ENCODE data around the gene PTPRA.
A peak's percentile ranks its signal among the peaks of the same experiment; 100 is the strongest.
"Not testable (repeated sequence)": the region's sequence is repeated elsewhere in the genome, so short reads cannot be mapped to it uniquely, and the experiment has no call there.

Gene PTPRA, protein sequence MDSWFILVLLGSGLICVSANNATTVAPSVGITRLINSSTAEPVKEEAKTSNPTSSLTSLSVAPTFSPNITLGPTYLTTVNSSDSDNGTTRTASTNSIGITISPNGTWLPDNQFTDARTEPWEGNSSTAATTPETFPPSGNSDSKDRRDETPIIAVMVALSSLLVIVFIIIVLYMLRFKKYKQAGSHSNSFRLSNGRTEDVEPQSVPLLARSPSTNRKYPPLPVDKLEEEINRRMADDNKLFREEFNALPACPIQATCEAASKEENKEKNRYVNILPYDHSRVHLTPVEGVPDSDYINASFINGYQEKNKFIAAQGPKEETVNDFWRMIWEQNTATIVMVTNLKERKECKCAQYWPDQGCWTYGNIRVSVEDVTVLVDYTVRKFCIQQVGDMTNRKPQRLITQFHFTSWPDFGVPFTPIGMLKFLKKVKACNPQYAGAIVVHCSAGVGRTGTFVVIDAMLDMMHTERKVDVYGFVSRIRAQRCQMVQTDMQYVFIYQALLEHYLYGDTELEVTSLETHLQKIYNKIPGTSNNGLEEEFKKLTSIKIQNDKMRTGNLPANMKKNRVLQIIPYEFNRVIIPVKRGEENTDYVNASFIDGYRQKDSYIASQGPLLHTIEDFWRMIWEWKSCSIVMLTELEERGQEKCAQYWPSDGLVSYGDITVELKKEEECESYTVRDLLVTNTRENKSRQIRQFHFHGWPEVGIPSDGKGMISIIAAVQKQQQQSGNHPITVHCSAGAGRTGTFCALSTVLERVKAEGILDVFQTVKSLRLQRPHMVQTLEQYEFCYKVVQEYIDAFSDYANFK

GRCh38 chr20:2873010-2873746 is at the start of gene PTPRA:
TSS of gene PTPRA (plus strand) at chr20:2873481. CDS start at chr20:2964278, 90,797 bp downstream.
- DNase-seq = peak; percentile 88

- DNase-seq = no peak
These were observed 47.5 kb upstream of the PTPRA start for GRCh38 chr20:2825761-2826160.

- no peak for DNase-seq
These were observed 46.6 kb upstream of the PTPRA start for GRCh38 chr20:2826655-2827054.

DNA sequence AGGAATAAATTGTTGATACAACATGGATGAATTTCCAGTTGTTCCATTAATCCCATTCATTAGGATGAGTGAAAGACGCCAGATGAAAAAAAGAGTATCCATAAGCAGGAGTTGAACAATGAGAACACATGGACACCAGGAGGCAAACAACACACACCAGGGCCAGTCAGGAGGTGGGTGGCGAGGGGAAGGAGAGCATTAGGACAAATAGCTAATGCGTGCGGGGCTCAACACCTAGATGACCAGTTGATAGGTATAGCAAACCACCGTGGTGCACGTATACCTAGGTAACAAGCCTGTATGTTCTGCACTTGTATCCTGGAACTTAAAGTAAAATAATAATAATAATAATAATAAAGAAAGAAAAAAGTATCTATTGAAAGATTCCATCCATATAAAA is 43.9 kb upstream of the PTPRA start:
- no peak for DNase-seq

- DNase-seq = not testable (repeated sequence)
These were observed 42.1 kb upstream of the PTPRA start for GRCh38 chr20:2831206-2831605.

GRCh38 chr20:2833761-2834160 is 39.5 kb upstream of the PTPRA start:
- DNase-seq = no peak

DNA sequence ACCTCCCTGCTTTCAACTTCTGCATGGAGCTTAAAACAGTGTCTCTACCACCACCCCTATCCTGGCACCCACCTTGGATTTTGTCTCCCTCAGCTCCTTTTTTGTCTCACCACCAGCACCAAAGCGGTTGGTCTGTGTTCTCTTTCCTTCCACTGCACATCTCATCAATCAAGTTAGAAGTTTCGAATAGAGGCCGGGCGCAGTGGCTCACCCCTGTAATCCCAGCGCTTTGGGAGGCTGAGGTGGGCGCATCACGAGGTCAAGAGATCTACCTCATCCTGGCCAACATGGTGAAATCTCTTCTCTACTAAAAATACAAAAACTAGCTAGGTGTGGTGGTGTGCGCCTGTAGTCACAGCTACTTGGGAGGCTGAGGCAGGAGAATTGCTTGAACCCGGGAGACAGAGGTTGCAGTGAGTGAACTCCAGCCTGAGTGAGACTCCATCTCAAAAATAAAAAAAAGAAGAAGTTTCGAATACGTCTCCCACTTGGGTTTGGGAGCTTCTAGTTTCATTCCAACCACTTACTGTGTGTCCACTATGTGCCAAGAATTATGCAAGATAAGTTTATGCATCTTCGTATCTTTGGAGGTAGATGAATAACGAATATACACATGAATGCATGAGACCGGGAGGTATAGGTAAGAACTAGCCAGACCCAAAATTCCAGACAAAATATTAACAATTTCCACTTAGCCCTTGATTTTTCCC is 38.7 kb upstream of the PTPRA start:
- DNase-seq = no peak

GRCh38 chr20:2835331-2835796 is 37.9 kb upstream of the PTPRA start:
- no peak for DNase-seq

- no peak for DNase-seq
These were observed 37.2 kb upstream of the PTPRA start for GRCh38 chr20:2836035-2836434.

GRCh38 chr20:2837221-2837960 is 35.9 kb upstream of the PTPRA start:
- DNase-seq = no peak

- DNase-seq = no peak
These were observed 35.0 kb upstream of the PTPRA start for GRCh38 chr20:2838170-2838797.

DNA sequence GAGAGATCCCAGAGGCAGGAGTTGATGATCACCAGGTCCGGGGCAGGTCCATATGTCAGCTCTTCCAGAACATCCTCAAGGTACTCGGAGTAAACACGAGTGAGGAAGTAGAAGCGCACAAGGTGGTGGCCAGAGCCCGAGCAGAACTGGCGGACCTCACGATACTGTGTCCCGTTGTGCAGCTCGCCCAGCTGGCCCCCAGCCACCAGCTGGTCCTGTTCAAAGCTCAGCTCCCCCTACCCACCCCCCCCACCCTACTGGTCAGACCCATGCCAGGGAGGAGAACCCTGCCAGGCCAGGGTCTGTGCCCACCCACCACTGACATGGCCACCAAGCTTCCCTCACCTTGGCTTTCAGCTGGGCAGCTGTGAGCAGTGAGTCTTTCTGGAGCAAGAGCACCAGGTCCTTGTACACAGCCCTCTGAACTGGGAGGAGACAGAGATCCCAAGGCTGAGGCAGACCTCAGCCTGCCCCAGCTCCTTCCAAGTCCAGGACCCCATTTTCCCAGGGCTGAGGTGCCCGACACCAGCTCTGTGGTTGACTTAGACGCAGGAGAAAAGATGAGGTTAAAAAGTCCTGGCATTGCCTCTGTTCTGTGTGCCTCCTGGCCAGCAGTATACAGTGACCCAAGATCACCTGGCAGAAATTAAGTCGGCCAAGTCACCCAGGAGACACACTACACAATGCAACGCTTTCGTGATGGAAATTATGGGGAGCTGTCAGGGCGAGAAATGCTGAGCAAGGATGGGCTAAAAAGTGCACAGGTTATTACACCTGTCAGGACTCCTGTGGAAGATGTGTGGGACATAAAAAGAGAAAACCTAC is 34.2 kb upstream of the PTPRA start:
- DNase-seq = no peak

- no peak for DNase-seq
These were observed 33.5 kb upstream of the PTPRA start for GRCh38 chr20:2839732-2840137.

- peak; percentile 100 for DNase-seq
These were observed 32.9 kb upstream of the PTPRA start, which contains the start of the genes PCED1A and VPS16 for GRCh38 chr20:2840138-2840966. TSS of gene PCED1A (minus strand) at chr20:2840655. CDS start at chr20:2839912, 743 bp downstream. TSS of gene VPS16 (plus strand) at chr20:2840745. CDS start at chr20:2840775, 30 bp downstream.

DNA sequence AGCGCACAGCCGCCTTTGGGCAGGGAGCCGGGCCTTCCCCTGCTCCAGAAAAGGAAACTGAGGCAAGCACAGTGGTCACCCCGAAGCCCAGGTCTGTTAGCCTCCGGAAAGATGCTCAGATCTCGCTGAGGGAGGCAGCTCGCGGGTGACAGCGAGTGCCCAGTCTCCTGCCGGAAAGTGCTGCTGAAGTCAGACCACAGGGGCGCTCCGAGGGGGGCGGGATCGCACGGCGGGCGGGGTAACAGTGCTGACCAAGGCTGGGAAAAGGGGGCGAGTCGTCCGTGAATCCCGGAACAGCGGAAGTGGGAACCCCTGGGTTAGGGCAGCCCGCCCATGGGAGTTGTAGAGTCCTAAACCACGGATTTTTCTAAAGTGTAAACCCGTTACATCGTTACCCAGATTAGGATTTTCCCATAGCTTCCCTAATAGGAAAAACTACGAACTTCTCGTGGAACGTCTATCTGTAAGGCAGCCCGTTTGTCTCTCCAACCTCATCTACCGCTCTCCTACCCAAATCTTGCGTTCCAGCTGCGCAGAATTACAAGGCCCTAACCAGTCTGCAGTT is 32.2 kb upstream of the PTPRA start:
- DNase-seq = peak; percentile 81

- DNase-seq = no peak
These were observed 27.7 kb upstream of the PTPRA start for GRCh38 chr20:2845607-2846006.

- no peak for DNase-seq
These were observed 26.6 kb upstream of the PTPRA start for GRCh38 chr20:2846698-2847097.

DNA sequence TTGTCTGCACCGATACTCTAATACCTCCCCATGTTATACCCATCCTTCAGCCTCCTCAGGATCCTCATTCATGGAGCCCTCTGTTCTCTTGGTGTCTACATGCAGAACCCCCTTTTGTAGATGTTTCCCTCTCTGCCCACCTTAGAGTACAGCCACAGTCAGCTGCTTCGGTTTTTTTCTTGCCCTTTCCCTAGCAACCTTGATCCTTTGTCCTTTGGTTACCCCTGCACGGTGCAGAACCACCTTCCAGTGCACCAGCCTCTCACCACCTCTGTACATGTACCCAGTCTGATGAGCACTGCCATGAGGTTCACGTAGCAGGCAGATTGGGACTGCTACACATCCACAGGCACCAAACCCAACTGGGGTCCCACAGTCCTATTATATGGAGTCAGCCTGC is 25.5 kb upstream of the PTPRA start:
- DNase-seq = no peak

DNA sequence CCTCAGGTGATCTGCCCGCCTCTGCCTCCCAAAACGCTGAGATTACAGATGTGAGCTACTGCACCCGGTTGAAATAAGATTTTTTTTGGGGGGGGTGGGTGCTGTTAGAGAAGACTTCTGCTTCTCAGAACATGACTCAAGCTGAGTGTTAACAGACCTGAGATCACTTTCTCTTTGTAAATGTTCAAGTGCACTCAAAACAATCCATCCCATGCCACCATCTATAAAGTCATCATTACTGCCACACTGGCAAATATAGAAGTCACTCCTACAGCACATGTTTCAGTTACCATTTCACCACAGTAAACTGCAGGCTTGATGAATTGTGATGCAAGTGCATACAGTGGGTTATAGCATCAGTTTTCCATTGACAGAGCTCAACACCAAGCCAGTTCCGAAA is 23.8 kb upstream of the PTPRA start:
- no peak for DNase-seq

All from 8988T (cell line).